GM21723 (cell line): Measurements from ENCODE around the gene LOC128125822.
"Not testable (repeated sequence)": the region's sequence is repeated elsewhere in the genome, so short reads cannot be mapped to it uniquely, and the experiment has no call there.

Experiments
- ATAC-seq: cut with Tn5 transposase; IDR thresholded peaks from one replicate; pipeline ENCODE4 v1.9.1; 2021; ENCODE audit warnings: mild to moderate bottlenecking, moderate library complexity; ENCODE audit not compliant: unreplicated experiment

LOC128125822 gene

DNA sequence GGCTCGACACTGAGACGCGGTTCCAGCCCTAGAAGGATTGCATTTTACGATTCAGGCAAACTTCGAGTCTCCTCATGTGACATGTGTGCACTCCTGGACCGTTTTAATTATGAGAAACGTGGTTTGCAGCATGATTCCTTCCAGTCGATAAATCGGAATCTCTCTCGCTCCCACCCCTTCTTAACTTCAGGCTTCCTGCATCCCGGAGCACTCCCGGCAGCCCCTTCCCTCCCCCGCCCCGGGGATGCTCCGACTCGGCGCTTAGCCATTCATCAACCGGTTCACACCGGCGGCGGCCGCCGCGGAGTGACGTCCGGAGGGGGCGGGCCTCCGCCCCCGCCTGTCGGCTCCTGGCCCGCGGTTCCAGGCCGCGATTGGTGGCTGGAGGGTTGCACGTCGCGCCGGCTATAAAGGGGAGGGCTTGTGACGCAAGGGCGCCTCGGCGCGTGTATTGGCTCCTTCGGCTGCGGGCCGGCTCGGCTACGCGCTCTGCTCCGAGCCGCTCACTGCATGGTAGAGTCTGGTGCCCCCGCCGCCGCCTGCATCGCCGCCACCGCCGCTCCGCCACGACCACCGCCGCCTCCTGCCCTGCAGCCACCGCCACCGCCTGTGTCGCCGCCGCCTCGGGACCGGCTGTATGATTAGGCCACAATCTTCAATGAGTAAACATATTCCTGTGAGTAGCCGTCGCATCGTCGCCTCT, at the start of gene LOC128125822, which contains the start of gene PTP4A1:
TSS of gene LOC128125822 (plus strand) at position 437 of the 703 bp plus-strand sequence.
TSS of gene PTP4A1 (plus strand) at position 437 of the 703 bp plus-strand sequence. CDS start 4,401 bp downstream, outside the sequence.
- peak; percentile 90 for ATAC-seq

DNA sequence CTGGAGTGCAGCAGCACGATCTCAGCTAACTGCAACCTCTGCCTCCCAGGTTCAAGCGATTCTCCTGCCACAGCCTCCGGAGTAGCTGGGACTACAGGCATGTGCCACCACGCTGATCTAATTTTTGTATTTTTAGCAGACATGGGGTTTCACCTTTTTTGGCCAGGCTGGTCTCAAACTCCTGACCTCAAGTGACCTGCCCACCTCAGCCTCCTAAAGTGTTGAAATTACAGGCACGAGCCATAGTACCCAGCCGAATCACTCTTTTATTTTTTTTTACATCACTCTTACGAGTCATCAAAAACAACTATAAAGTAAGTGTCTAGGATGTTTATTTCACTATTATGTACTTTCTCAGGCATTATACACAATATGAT, 49.4 kb upstream of the LOC128125822 start:
- ATAC-seq, result not testable (repeated sequence)

DNA sequence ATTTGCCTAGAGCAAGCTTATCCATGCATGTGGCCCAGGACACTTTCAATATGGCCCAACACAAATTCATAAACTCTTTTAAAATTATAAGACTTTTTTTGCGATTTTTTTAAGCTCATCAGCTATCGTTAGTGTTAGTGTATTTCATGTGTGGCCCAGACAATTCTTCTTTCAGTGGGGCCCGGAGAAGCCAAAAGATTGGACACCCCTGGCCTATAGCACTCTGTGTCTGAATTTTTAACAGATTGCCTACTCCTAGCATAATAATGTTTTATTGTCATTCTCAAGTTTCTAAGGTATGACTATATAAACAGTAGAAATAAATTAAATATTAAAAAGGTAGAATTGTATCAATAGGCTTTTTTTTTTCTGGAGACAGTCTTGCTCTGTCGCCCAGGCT, 48.6 kb upstream of the LOC128125822 start:
- no peak for ATAC-seq

DNA sequence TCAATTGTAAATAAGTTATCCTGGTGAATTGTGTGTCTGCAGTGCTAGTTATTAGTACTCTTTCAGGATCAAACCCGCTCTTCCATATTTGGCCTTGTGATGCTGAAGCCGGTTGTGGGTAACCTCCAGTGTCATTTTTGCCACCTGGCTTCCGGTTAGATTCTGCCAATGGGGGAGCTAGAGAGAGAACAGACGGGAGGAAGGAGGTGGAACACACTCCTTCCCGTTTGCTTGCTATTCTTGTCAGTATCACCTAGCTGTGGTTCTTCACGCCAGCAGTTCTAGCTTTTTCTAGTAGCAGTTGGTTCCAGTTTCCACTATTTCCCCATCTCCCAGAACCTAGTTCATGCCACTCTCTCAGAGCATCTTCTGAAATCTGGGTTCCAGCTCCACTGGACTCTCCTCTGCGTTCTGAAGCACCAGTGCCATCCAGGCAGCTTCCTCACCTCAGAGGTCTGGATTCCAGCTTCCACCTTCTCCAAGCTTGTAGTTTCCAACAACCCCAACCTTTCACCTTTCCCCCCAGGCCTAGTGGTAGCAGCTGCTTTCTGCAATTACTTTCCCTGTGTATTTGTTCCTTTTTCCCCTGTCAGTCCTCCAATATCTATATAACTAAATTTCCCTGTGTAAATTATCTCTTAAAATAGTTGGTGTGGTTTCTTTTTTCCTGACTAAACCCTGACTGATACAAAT, 46.9 kb upstream of the LOC128125822 start:
- peak; percentile 47 for ATAC-seq

DNA sequence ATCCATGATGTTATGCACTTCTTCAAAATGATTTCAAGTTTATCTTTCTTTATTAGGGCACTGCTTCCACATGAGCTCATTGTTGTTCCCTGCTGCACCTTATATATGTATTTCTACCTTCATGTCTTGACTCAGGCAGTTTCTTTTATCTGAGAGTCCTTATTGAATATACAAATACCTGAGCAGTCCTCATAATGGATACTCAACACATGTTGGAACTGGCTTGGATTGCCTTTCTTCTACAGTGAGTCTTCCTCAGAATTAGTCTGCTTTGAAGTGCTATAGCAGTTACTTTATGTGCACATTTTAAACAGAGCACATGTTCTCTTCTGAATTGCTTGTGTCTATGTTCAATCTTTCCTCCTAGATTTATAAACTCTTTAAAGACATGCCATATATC, 45.3 kb upstream of the LOC128125822 start:
- ATAC-seq, result no peak

DNA sequence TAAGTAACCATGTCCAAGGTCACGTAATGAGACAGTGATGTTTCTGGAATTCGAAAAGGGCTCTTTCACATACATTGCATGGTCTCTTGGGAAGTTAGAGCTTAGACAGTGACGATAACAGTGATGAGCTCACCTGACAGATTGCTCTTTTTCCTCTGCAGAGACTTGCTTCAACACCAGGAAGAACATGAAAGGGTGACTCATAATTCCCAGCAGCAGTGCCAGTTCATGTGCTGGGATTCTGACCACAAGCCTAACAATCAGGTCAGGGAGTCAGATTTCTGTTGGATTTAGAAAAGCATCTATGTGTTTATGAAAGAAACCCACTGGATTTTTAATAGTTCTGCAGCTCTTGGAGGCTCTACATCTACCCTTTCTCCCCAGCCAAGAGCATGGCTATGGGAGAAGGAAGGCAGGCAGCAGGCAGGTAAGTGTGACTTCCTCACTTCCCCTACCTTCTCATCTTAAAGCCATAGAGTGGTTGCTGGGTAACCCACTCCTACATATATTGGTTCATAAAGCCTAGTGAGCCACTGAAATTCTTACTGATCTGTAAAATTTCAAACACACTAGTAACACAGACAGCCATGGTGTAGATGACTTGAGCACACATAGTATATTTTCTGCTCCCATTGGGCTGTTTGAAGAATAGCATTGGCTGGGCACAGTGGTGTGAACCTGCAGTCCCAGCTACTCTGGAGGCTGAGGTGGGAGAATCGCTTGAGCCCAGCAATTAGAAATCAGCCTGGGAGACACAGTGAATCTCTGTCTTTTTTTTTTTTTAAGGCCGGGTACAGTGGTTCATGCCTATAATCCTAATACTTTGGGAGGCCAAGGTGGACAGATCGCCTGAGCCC, 44.4 kb upstream of the LOC128125822 start:
- no peak for ATAC-seq

DNA sequence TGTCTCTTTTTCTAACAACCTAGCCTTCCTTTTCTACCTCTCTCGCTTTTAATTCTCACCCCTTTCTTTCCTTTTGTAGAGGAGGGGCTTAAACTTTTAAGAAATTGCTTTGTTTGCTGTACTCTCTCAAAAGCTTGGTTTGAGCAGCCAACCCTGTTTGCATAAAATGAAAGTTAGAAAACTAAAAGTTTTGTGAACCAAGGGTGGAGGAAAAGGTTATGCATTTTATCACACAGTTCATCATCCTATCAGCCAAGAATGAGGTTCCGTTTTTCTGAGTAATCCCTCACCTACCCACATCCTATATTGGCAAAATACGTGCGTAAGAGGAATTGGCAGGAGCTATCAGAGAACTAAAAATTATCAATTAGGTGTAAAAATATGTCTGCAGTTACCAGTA, 42.8 kb upstream of the LOC128125822 start:
- no peak for ATAC-seq

DNA sequence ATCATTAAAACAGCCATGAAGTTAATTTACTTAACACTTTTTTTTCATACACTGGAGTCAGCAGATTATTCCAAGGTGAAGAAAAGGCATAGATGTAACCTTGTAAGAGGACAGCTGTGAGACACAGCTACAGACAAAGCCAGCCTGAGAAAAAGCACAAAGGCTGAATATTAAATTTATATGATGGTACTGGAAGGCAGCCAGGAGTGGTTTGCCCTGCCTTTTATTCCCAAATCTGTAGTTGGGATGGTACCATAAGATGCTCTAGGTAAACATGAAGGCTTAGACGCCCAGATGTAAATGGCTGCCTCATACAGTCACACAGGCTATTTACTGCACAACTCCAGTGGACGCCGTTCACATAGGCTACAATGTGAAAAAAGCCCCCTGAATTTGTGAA, 42.1 kb upstream of the LOC128125822 start:
- no peak for ATAC-seq

DNA sequence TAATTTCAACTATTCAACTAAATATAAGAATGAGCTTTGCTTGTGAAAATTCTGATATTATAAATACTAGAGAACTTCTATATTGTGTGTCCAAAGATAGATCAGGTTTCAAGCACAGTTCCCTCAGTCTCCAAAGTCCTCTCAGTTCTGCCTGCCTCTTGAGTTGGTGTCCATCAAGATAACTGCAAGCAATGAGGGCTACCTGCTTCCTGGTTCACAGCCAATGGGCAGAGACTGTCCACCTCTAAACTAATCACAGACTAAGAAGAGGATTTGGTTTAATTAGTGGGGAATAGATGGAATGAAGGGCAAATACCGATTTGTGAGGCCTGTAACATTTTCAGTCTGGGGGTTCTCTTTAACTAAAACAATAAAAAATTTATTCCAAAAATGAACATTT, 41.3 kb upstream of the LOC128125822 start:
- ATAC-seq, result no peak

DNA sequence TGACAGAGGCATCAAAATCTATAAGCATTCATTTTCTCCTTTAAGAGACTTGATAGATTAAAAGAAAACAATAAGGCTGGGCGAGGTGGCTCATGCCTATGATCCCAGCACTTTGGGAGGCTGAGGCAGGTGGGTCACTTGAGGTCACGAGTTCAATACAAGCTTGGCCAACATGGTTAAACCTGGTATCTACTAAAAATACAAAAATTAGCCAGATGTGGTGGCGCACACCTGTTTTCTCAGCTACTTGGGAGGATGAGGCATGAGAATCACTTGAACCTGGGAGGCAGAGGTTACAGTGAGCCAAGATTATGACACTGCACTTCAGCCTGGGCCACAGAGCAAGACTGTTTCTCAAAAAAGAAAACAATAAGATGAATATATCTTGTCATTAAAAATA, 39.3 kb upstream of the LOC128125822 start:
- no peak for ATAC-seq

DNA sequence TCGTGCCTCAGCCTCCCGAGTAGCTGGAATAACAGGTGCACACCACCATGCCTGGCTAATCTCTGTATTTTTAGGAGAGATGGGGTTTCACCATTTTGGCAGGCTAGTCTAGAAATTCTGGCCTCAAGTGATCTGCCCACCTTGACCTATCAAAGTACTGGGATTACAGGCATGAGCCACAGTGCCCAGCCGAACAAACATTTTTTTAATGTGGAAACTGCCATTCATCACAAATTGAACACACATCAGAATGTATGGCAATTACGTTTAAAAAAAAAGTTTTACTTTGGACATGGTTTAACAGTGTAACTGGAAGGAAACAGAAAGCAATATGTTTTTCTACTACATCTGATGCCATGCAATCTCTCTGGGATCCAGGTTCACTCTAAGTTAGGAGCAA, 38.3 kb upstream of the LOC128125822 start:
- ATAC-seq, result no peak

DNA sequence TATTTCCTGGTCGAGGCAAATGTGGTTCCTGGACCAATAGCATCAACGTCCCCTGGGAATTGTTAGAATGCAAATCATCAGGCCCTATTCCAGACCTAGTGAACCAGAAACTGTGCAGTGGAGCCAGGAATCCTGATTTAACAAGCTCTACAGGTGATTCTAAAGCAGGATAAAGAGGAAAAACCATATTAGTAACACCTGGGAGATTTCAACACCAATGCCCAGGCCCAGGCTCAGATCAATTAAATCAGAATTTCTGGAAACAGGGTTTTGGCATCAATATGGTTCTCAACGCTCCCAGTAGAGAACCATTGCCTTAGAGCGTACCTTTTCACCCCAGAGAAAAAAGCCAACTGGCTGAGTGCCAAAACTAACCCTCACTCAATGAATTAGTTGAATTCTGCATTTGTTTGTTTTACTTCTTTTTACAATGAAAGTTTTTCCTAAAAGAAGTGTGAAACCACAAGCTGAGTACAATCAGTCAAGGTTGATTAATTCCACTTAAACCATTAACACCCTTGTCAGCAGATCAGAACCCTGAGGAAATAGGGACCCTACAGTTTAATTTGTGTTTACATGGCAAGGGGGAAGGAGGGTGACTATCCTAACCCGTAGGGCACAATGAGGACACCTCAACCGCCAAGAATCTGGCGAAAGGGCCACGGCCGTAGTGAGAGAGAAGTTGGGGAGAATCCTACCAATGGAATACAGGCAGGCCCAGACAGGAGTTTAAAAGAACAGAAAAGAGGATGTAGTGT, 34.9 kb upstream of the LOC128125822 start:
- peak; percentile 74 for ATAC-seq

DNA sequence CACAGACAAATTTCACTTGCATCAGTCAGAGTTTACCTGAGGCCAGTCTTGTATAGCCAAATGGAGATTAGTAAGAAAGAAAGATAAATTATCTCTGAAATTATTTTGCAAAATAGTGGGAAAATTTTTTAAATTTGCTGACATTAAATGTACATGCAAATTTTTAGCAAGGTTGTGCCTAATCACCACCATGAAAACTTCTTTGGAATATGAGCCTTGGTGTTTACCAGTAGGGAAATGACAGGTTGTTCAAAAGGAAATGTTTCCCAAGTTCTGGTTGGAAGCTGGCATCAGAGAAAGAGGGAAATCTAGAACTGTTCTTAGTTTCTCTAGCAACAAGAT, 34.4 kb upstream of the LOC128125822 start:
- no peak for ATAC-seq

DNA sequence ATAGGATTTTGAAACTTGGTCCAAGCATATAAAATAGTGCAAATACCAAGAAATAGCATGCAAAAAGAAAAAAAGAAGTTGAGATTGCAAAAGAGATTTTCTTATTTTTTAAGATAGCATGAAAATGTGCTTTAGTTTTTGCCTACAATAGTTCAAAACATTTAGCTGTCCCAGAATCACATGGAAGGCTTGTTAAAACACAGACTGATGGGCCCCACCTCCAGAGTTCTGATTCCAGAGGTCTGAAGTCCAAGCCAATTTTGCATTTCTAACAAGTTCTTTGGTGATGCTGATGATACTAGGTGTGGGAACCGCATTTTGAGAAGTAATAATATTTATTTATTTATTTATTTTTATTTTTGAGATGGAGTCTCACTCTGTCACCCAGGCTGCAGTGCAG, 33.7 kb upstream of the LOC128125822 start:
- no peak for ATAC-seq

DNA sequence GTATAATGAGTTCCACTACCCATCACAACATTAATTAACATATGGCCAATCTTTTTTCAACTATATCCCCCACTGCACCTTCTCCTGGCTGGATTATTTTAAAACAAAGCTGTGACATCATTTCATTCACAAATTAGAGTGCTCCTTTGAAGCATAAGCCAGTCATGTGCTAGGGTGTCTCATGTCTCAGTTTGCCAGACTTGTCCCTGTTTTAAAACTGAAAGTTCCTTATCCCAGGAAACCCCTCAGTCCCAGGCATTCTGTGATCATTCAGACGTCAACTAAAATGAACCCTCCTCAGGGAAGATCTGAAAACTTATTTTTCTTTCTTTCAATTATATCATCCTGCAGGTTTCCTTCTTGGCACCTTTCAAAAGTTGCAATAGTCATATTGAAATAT, 29.3 kb upstream of the LOC128125822 start:
- no peak for ATAC-seq

DNA sequence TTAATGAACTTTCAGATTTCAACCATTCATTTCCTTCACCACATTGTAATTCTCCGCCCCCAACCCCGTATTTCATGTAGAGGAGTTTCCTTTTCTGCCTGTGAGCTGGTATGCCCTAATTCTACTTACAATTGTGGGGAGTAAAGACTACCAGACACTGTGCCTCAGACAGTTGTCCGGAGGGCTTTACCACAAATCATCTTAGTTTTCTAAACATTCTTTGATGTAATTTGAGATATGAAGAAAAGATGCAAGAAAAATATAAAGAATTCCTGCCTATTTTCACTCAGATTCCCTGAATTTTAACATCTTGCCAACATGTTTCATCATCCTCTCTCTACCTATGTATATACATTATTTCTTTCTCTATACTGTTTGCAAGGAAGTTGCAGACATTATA, 28.3 kb upstream of the LOC128125822 start:
- no peak for ATAC-seq

DNA sequence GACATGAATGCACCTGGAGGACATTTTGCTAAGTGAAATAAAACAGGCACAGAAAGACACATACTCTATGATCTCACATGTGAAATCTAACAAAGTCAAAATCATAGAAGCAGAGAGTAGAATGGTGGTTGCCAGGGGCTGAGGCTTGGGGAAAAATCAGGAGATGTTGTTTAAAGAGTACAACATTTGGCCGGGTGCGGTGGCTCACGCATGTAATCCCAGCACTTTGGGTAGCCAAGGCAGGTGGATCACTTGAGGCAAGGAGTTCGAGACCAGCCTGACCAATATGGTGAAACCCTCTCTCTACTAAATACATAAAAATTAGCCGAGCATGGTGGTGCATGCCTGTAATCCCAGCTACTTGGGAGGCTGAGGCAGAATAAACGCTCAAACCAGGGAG, 26.0 kb upstream of the LOC128125822 start:
- ATAC-seq, result no peak

DNA sequence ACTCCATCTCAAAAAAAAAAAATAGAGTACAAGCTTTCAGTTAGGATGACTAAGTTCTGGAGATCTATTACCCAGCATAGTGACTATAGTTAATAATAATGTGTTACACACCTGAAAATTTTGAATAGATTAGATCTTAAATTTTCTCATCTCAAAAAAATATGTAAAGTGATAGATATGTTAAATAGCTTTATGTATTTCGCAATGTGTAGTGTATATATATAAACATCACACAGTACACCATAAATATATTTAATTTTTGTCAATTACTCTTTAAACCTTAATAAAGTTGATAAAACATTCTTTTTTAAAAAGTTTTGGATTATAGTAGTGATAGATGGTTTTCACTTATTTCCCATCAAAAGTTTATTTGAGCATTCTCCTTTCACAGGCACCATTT, 25.6 kb upstream of the LOC128125822 start:
- no peak for ATAC-seq

DNA sequence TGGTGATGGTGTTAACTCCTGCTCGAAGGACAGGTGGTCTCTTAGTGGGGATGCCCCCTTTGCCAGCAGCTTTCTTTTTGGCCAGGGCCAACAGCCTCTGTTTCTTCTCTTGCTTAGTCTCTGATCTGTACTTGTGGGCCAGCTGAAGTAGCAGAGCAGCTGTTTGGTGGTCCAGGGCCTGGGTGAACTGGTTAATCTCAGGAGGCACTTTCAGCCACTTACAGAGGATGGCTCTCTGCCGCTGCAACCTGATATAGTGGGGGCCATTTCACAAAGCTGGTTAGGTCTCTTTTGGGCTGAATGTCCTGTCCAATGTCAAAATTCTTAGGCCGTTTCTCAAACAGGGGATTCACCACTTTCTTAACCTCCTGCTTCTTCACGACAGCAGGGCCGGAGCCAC, 23.2 kb upstream of the LOC128125822 start:
- ATAC-seq, result no peak

DNA sequence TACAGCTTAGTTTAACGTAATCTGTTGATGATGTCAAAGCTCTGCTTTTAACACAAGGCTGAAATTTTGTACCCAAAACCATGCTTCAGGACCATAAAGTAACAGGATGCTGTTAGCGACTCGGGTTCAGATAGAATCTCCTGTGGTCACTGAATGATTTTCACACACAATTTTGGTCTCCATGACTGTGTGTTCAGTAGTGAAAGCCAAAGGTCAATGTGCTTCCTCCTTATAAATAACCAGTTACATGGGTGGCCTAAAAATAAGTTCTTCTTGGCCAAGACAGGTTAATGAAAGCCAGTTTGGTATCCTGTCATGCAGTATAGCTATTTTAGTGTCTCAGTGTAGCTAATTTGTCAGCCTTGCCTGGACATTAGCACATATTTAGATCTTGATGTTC, 19.1 kb upstream of the LOC128125822 start:
- ATAC-seq, result peak; percentile 99

DNA sequence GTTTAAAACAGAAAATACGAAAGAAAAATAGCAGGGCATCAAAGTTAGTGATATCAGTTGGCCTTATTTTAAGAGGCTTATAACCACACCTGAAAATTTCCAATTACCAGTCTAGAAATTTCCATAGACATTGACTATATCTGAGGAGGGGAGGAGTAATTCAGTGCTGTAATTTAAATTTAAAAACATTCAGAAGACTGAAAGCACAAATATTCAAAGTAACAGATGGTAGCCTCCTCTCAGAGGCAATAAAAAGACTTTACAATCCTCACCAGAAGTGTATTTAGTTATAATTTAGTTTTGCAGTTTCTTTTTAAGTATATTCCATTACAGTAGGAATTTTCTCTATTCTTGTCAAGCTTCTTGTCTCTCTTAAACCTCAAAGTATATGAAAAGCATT, 18.4 kb upstream of the LOC128125822 start:
- no peak for ATAC-seq
